HCT116 (cell line): ENCODE data around the gene PLCB1. TPM values are rescaled to one million over a fixed set of nuclear protein-coding genes. Genes with fewer than 3 reads are reported as not detected.

Source experiments
- ATAC-seq: fragments of 200-7000 bp; cut with Tn5 transposase; 2 replicates; pipeline ENCODE4 v1.9.1; 2020; ENCODE audit warnings: mild to moderate bottlenecking, moderate library complexity
- BruUV-seq: library from RNA; stranded (reverse); fragments of 400-500 nt; replicated peaks from 2 replicates; lab custom pipeline; 2021; lab: Mats Ljungman, UMichigan
- CTCF ChIA-PET: fragments of 300-600 bp; sonication (Branson Sonifier 250); formaldehyde crosslinking; loops from one replicate; lab custom pipeline; 2021; ENCODE audit warnings: antibody characterized with exemption; lab: Charles Lee
- POLR2A ChIA-PET: fragments of 300-600, 350-600 bp; sonication (Branson Sonifier 250); formaldehyde crosslinking; loops from one replicate; lab custom pipeline; 2021; ENCODE audit warnings: antibody characterized with exemption; lab: Charles Lee
- RAD21 ChIA-PET, 2 experiments: fragments of 300-600 bp; sonication (Branson Sonifier 250); formaldehyde crosslinking; loops; one replicate each; lab custom pipeline; 2023; ENCODE audit warnings: low total read pairs in 2 of 2; ENCODE audit not compliant: uncharacterized antibody in 2 of 2, unreplicated experiment in 2 of 2, low non-redundant PET in 1 of 2; lab: Charles Lee
- DNase-seq: peaks from one replicate; pipeline ENCODE4 v3.0.0-alpha.2; 2010; ENCODE audit warnings: low read depth, low spot score
- H2AFZ ChIP-seq: fragments of 200-600 bp; shearing (Covaris generic), sonication (generic); 2 replicates; pipeline ENCODE4 v1.6.1; 2017; ENCODE audit warnings: low read depth, mixed run types, mixed read lengths, antibody characterized with exemption, low read length; ENCODE audit not compliant: poor library complexity, severe bottlenecking
- H3K27ac ChIP-seq: 2 replicates; pipeline ENCODE4 v1.5.1; 2012; ENCODE audit warnings: low read depth, low read length
- H3K27me3 ChIP-seq: fragments of 200-600 bp; sonication (generic); 2 replicates; pipeline ENCODE4 v1.6.1; 2016; ENCODE audit warnings: mixed run types, low read length, mixed read lengths; ENCODE audit not compliant: insufficient read depth
- H3K36me3 ChIP-seq, 2 experiments: fragments of 200-500 bp in 1 of 2; fragments of 200-600 bp in 1 of 2; sonication (Bioruptor generic) in 1 of 2; sonication (generic) in 1 of 2; 2 replicates each; pipeline versions ENCODE4 v1.5.1 to v1.6.1; 2014 to 2016; ENCODE audit warnings: low read length in 2 of 2, inconsistent platforms in 1 of 2, mixed read lengths in 1 of 2, mixed run types in 1 of 2; ENCODE audit not compliant: insufficient read depth in 2 of 2, control insufficient read depth in 1 of 2
- H3K4me1 ChIP-seq, 2 experiments: fragments of 200-600 bp in 1 of 2; sonication (generic) in 1 of 2; 2 replicates each; pipeline versions ENCODE4 v1.5.1 to v1.6.1; 2012 to 2017; ENCODE audit warnings: low read length in 2 of 2, inconsistent platforms in 1 of 2, mild to moderate bottlenecking in 1 of 2, mixed read lengths in 1 of 2, mixed run types in 1 of 2, moderate library complexity in 1 of 2; ENCODE audit not compliant: insufficient read depth in 2 of 2, control insufficient read depth in 1 of 2
- H3K4me2 ChIP-seq: fragments of 200-600 bp; sonication (generic); 2 replicates; pipeline ENCODE4 v1.6.1; 2017; ENCODE audit warnings: mixed run types, low read length, mixed read lengths
- H3K4me3 ChIP-seq, 2 experiments: fragments of 200-600 bp in 1 of 2; sonication (generic) in 1 of 2; replicated peaks in 1 of 2; 2 replicates each; pipeline ENCODE4 v1.5.1; 2011 to 2016; ENCODE audit warnings: low read length in 2 of 2, control low read depth in 1 of 2, low read depth in 1 of 2, mild to moderate bottlenecking in 1 of 2, mixed read lengths in 1 of 2, mixed run types in 1 of 2
- H3K79me2 ChIP-seq: fragments of 200-600 bp; sonication (generic); 2 replicates; pipeline ENCODE4 v1.6.1; 2017; ENCODE audit warnings: mild to moderate bottlenecking, mixed run types, low read length, moderate library complexity, mixed read lengths; ENCODE audit not compliant: insufficient read depth
- H3K9ac ChIP-seq: fragments of 200-600 bp; sonication (generic); 2 replicates; pipeline ENCODE4 v1.6.1; 2016; ENCODE audit warnings: low read length, mixed read lengths
- H3K9me2 ChIP-seq: fragments of 200-600 bp; sonication (generic), shearing (Covaris generic); 2 replicates; pipeline ENCODE4 v1.6.1; 2017; ENCODE audit warnings: mixed run types, mild to moderate bottlenecking, moderate library complexity; ENCODE audit not compliant: insufficient read depth
- H3K9me3 ChIP-seq, 2 experiments: fragments of 200-500 bp in 1 of 2; fragments of 200-600 bp in 1 of 2; sonication (Bioruptor generic) in 1 of 2; sonication (generic) in 1 of 2; 2 replicates each; pipeline ENCODE4 v1.6.1; 2014 to 2017; ENCODE audit warnings: low read length in 2 of 2, mixed read lengths in 2 of 2, inconsistent platforms in 1 of 2, low read depth in 1 of 2, mild to moderate bottlenecking in 1 of 2, mixed run types in 1 of 2, moderate library complexity in 1 of 2; ENCODE audit not compliant: control insufficient read depth in 1 of 2, insufficient read depth in 1 of 2
- H4K20me1 ChIP-seq: fragments of 200-600 bp; sonication (generic), shearing (Covaris generic); 2 replicates; pipeline ENCODE4 v1.6.1; 2017; ENCODE audit warnings: mixed run types, mild to moderate bottlenecking, moderate library complexity; ENCODE audit not compliant: insufficient read depth
- ATF3 ChIP-seq: IDR thresholded peaks from 2 replicates; pipeline ENCODE4 v1.6.1; 2012
- CBX3 ChIP-seq: IDR thresholded peaks from 2 replicates; pipeline ENCODE4 v1.6.1; 2012; ENCODE audit warnings: low read depth
- EGR1 ChIP-seq: IDR thresholded peaks from 2 replicates; pipeline ENCODE4 v1.6.1; 2012; ENCODE audit warnings: low read depth
- ELF1 ChIP-seq: IDR thresholded peaks from 2 replicates; pipeline ENCODE4 v1.6.1; 2012; ENCODE audit warnings: low read depth, borderline replicate concordance
- EZH2phosphoT487 ChIP-seq: fragments of 200-600 bp; IDR thresholded peaks from 2 replicates; pipeline ENCODE4 v1.6.1; 2018; ENCODE audit warnings: antibody characterized with exemption, borderline replicate concordance
- FOSL1 ChIP-seq: IDR thresholded peaks from 2 replicates; pipeline ENCODE4 v1.6.1; 2012; ENCODE audit warnings: low read depth
- JUND ChIP-seq: IDR thresholded peaks from 2 replicates; pipeline ENCODE4 v1.6.1; 2012
- POLR2A ChIP-seq: IDR thresholded peaks from 2 replicates; pipeline ENCODE4 v1.7.0; 2011; ENCODE audit warnings: borderline replicate concordance; ENCODE audit not compliant: insufficient read depth, insufficient read length; ENCODE audit errors: extremely low read depth
- REST ChIP-seq: IDR thresholded peaks from 2 replicates; pipeline ENCODE4 v1.6.1; 2012; ENCODE audit warnings: low read depth
- YY1 ChIP-seq: IDR thresholded peaks from 2 replicates; pipeline ENCODE4 v1.6.1; 2011; ENCODE audit warnings: low read length, low read depth, moderate library complexity, mild to moderate bottlenecking; ENCODE audit not compliant: insufficient replicate concordance; ENCODE audit errors: extremely low read depth
- ZBTB33 ChIP-seq: IDR thresholded peaks from 2 replicates; pipeline ENCODE4 v1.6.1; 2011; ENCODE audit warnings: mild to moderate bottlenecking, low read length, moderate library complexity; ENCODE audit not compliant: insufficient replicate concordance; ENCODE audit errors: extremely low read depth
- ZFX ChIP-seq: fragments of 450-650 bp; IDR thresholded peaks from 2 replicates; pipeline ENCODE4 v1.6.1; 2017
- intact Hi-C: fragments of 100-400 bp; cut with micrococcal nuclease; formaldehyde crosslinking; loops from 2 replicates; pipeline ENCODE4 v1.10.0; 2022
- total RNA-seq: library from RNA; stranded (reverse); gene quantifications from one replicate; pipeline ENCODE4 v1.2.1, GENCODE V29; 2021; ENCODE audit not compliant: unreplicated experiment

The PLCB1 gene
- total RNA-seq, 1 experiment from 2014 or later: 15.8 TPM

- Histone ChIP-seq H3K4me2 (no peak overlapping the region), H3K4me1 (no peaks in the 10 kb centered on the region), H3K9me3 (no peaks in the 10 kb centered on the region), H3K36me3 (no peaks in the 10 kb centered on the region), H3K79me2 (no peaks in the 10 kb centered on the region), H2AFZ (no peak overlapping the region), H3K4me3 (no peak overlapping the region), H3K9ac (no peak overlapping the region), H3K27me3 (no peaks in the 10 kb centered on the region), H3K9me2 (no peaks in the 10 kb centered on the region), H4K20me1 (no peaks in the 10 kb centered on the region), H3K27ac (no peak overlapping the region)
- RAD21 ChIA-PET: no interaction called here
- ATAC-seq (no peak), DNase-seq (no peak)
- TF ChIP-seq ATF3 (no peak), FOSL1 (no peak), ZBTB33 (no peak), REST (no peak), ELF1 (no peak), EZH2phosphoT487 (no peak), JUND (no peak), ZFX (no peak), POLR2A (no peak), EGR1 (no peak), YY1 (no peak), CBX3 (no peak)
- BruUV-seq: no TSS peak
- POLR2A ChIA-PET: no interaction called here
- intact Hi-C loops: no loop called here
- CTCF ChIA-PET: no interaction called here
Measured at GRCh38 chr20:8811801-8812594, 679.9 kb downstream of the PLCB1 start.
